HepG2 (cell line): ENCODE results near the gene TNS4. TPM values are rescaled to one million over a fixed set of nuclear protein-coding genes. Genes with fewer than 3 reads are reported as not detected.
A peak's percentile ranks its signal among the peaks of the same experiment; 100 is the strongest.

ENCODE experiments used
- CTCF ChIP-seq: sonication (generic); formaldehyde crosslinking; IDR thresholded peaks from 2 replicates; pipeline ENCODE4 v1.5.0; 2020; ENCODE audit warnings: mild to moderate bottlenecking, missing genetic modification reagents, moderate library complexity
- ERF ChIP-seq: IDR thresholded peaks from 2 replicates; pipeline ENCODE4 v1.6.1; 2018; ENCODE audit warnings: missing biosample characterization, missing genetic modification reagents
- GABPA ChIP-seq, 2 experiments: IDR thresholded peaks; 2 replicates each; pipeline ENCODE4 v1.6.1; 2011 to 2016; ENCODE audit warnings: low read depth in 2 of 2, low read length in 1 of 2, missing biosample characterization in 1 of 2, missing genetic modification characterization in 1 of 2
- KDM6A ChIP-seq: IDR thresholded peaks from 2 replicates; pipeline ENCODE4 v1.6.1; 2016; ENCODE audit warnings: low read depth
- NCOR1 ChIP-seq: fragments of 200-600 bp; sonication (generic); IDR thresholded peaks from 2 replicates; pipeline ENCODE4 v1.7.0; 2017; ENCODE audit warnings: antibody characterized with exemption, low read length, borderline replicate concordance
- NFYC ChIP-seq: IDR thresholded peaks from 2 replicates; pipeline ENCODE4 v1.6.1; 2016; ENCODE audit warnings: missing genetic modification reagents, missing compliant biosample characterization
- PAF1 ChIP-seq: IDR thresholded peaks from 2 replicates; pipeline ENCODE4 v1.6.1; 2016; ENCODE audit warnings: missing genetic modification reagents, missing compliant biosample characterization
- SALL1 ChIP-seq: sonication (generic); formaldehyde crosslinking; IDR thresholded peaks from 2 replicates; pipeline ENCODE4 v1.8.0; 2022; ENCODE audit warnings: mild to moderate bottlenecking, missing genetic modification reagents
- SRSF9 ChIP-seq: fragments of 200-400 bp; formaldehyde crosslinking; IDR thresholded peaks from 2 replicates; pipeline ENCODE4 v1.6.1; 2018; ENCODE audit warnings: borderline replicate concordance, mild to moderate bottlenecking, low read depth, low read length; ENCODE audit not compliant: insufficient read depth, poor library complexity, severe bottlenecking
- SRY ChIP-seq: sonication (generic); formaldehyde crosslinking; IDR thresholded peaks from 2 replicates; pipeline ENCODE4 v1.8.0; 2022; ENCODE audit warnings: mild to moderate bottlenecking, missing genetic modification reagents
- TEAD3 ChIP-seq: optimal IDR thresholded peaks from 2 replicates; pipeline ENCODE3; 2016; ENCODE audit warnings: borderline replicate concordance
- XRCC5 ChIP-seq: fragments of 200-400 bp; formaldehyde crosslinking; optimal IDR thresholded peaks from 2 replicates; pipeline ENCODE3; 2017; ENCODE audit warnings: mild to moderate bottlenecking, low read length
- ZNF251 ChIP-seq: sonication (generic); formaldehyde crosslinking; IDR thresholded peaks from 2 replicates; pipeline ENCODE4 v1.9.0; 2021; ENCODE audit warnings: mild to moderate bottlenecking, missing genetic modification reagents
- ZNF350 ChIP-seq: sonication (generic); formaldehyde crosslinking; IDR thresholded peaks from 2 replicates; pipeline ENCODE4 v1.4.0; 2020; ENCODE audit warnings: mild to moderate bottlenecking, low read depth, missing genetic modification reagents, borderline replicate concordance
- ZNF446 ChIP-seq: sonication (generic); formaldehyde crosslinking; IDR thresholded peaks from 2 replicates; pipeline ENCODE4 v1.5.0; 2020; ENCODE audit warnings: mild to moderate bottlenecking, missing genetic modification reagents
- ZNF687 ChIP-seq: sonication (generic); formaldehyde crosslinking; IDR thresholded peaks from 2 replicates; pipeline ENCODE4 v1.5.1; 2020; ENCODE audit warnings: mild to moderate bottlenecking, missing genetic modification reagents, moderate library complexity
- ZNF850 ChIP-seq: sonication (generic); formaldehyde crosslinking; conservative IDR thresholded peaks from 2 replicates; pipeline ENCODE4 v1.9.0; 2021; ENCODE audit warnings: mild to moderate bottlenecking, missing genetic modification reagents
- ZSCAN5A ChIP-seq: sonication (generic); formaldehyde crosslinking; IDR thresholded peaks from 2 replicates; pipeline ENCODE4 v1.8.0; 2022; ENCODE audit warnings: mild to moderate bottlenecking, missing genetic modification reagents, borderline replicate concordance
- ZXDC ChIP-seq: sonication (generic); formaldehyde crosslinking; IDR thresholded peaks from 2 replicates; pipeline ENCODE4 v1.5.0; 2020; ENCODE audit warnings: mild to moderate bottlenecking, missing genetic modification reagents
- polyA plus RNA-seq, 8 experiments: library from polyadenylated mRNA; depleted of rRNA in 3 of 8; stranded (reverse) in 7 of 8; unstranded in 1 of 8; fragments of >200 nt; fragmentation: Illumina TruSeq in 4 of 8; extraction: Trizol in 4 of 8; gene quantifications; 2 replicates each; pipeline versions ENCODE4 v1.2.1 to v1.2.3, GENCODE V29; 2011 to 2016; ENCODE audit warnings: low read depth in 4 of 8, missing spikeins in 1 of 8, mixed read lengths in 1 of 8; ENCODE audit not compliant: insufficient read depth in 1 of 8
- total RNA-seq, 5 experiments: library from RNA; depleted of rRNA; stranded (reverse); fragments of >200 nt; fragmentation: Illumina TruSeq; extraction: Trizol; gene quantifications; 2 replicates each; pipeline ENCODE4 v1.2.3, GENCODE V29; 2016; ENCODE audit warnings: low read depth in 1 of 5

TNS4 gene
- total and polyA plus RNA-seq, 2 of the 13 experiments (the other 11 are each of a cell fraction or from before 2014, with no cell fraction given): 0.58 to 2.1 TPM

GRCh38 chr17:40433551-40434415 is 67.6 kb downstream of the TNS4 start (continued):
- peak; percentile 75 for TF ChIP-seq CTCF (CRISPR knock-in tag)
- no peak for TF ChIP-seq ZNF251 (CRISPR knock-in tag)
- TF ChIP-seq ERF: no peak
- TF ChIP-seq NCOR1: no peak
- no peak for TF ChIP-seq SRSF9
- TF ChIP-seq SRY: no peak
- TF ChIP-seq ZNF350 (CRISPR knock-in tag): 0 out of 2 replicates have a peak, but pooled peaks have one; percentile 41
- no peak for TF ChIP-seq XRCC5
- no peak for TF ChIP-seq ZNF850
- TF ChIP-seq ZNF687 (CRISPR knock-in tag): peak; percentile 32; the same call in 1 of the 2 replicates
- no peak for TF ChIP-seq GABPA (IDR thresholded peaks at IDR 0.05; ENCODE audit: low read depth, low read length)
- no peak for TF ChIP-seq GABPA (CRISPR knock-in tag; IDR thresholded peaks at IDR 0.05; ENCODE audit: low read depth)
- TF ChIP-seq PAF1 (CRISPR knock-in tag): no peak
- no peak for TF ChIP-seq ZXDC (CRISPR knock-in tag)
- no peak for TF ChIP-seq SALL1 (CRISPR knock-in tag)
- TF ChIP-seq TEAD3: no peak
- no peak for TF ChIP-seq KDM6A
- no peak for TF ChIP-seq ZNF446 (CRISPR knock-in tag)
- TF ChIP-seq NFYC: no peak
- TF ChIP-seq ZSCAN5A (CRISPR knock-in tag): no peak
